Activated CD4-positive, CD25-positive, alpha-beta regulatory T cell treated with anti-CD3 and anti-CD28 coated beads, Interleukin-2, amount 50 U/mL, for 24 hours (primary cell): Measurements from ENCODE around the gene JMJD6.
"Not testable (repeated sequence)": the region's sequence is repeated elsewhere in the genome, so short reads cannot be mapped to it uniquely, and the experiment has no call there.

Source experiments
- ATAC-seq, 2 donors: fragments of 150-1000 bp; cut with Tn5 transposase; one replicate each; pipeline ENCODE4 v1.10.0; 2021; ENCODE audit warnings: mild to moderate bottlenecking in 1 of 2, moderate library complexity in 1 of 2

JMJD6 gene

GRCh38 chr17:76736349-76737081, 10.1 kb upstream of the JMJD6 start:
- peak; percentile 2 to 9 for ATAC-seq

GRCh38 chr17:76735586-76736348, 9.4 kb upstream of the JMJD6 start:
- no peak for ATAC-seq

GRCh38 chr17:76735006-76735405, 8.6 kb upstream of the JMJD6 start:
- ATAC-seq = no peak

- ATAC-seq = no peak
Observed at GRCh38 chr17:76734080-76734840, 7.9 kb upstream of the JMJD6 start.

GRCh38 chr17:76733618-76733957, 7.2 kb upstream of the JMJD6 start:
- ATAC-seq = no peak

- no peak for ATAC-seq
Observed at GRCh38 chr17:76732734-76733617, 6.6 kb upstream of the JMJD6 start.

GRCh38 chr17:76731800-76732733, 5.7 kb upstream of the JMJD6 start:
- ATAC-seq = not testable (repeated sequence)

GRCh38 chr17:76727745-76728456, 1.5 kb upstream of the JMJD6 start:
- ATAC-seq = no peak

- ATAC-seq = peak; percentile 53 to 54
Observed at GRCh38 chr17:76726776-76727718, 641 bp upstream of the JMJD6 start, which contains the start of gene METTL23. Gene METTL23 (plus strand): TSS chr17:76726839. CDS start chr17:76729711, 2,872 bp downstream.

- peak; percentile 34 to 47 for ATAC-seq
Observed at GRCh38 chr17:76725580-76726230, 701 bp downstream of the JMJD6 start.

GRCh38 chr17:76723812-76724211, 2.6 kb downstream of the JMJD6 start:
- no peak for ATAC-seq

GRCh38 chr17:76722977-76723376, 3.4 kb downstream of the JMJD6 start:
- not testable (repeated sequence) for ATAC-seq

- ATAC-seq = no peak
Observed at GRCh38 chr17:76722279-76722678, 4.1 kb downstream of the JMJD6 start.

GRCh38 chr17:76721463-76721862, 4.9 kb downstream of the JMJD6 start:
- no peak for ATAC-seq

- ATAC-seq = no peak
Observed at GRCh38 chr17:76720941-76721340, 5.5 kb downstream of the JMJD6 start.

GRCh38 chr17:76720211-76720610, 6.2 kb downstream of the JMJD6 start:
- ATAC-seq = no peak

- no peak for ATAC-seq
Observed at GRCh38 chr17:76718516-76718915, 7.9 kb downstream of the JMJD6 start.

GRCh38 chr17:76716839-76717215, 9.6 kb downstream of the JMJD6 start:
- ATAC-seq = no peak
